AG04449 (cell line): ENCODE measurements around the gene ZNF124.

Experiments used
- CTCF ChIA-PET: fragments of 350-600 bp; formaldehyde crosslinking; extraction: SDS; loops from one replicate; lab custom pipeline; 2021; ENCODE audit warnings: antibody characterized with exemption; lab: Yijun Ruan, JAX
- POLR2A ChIA-PET: fragments of 400-600, 350-600 bp; formaldehyde crosslinking; extraction: SDS; loops from one replicate; lab custom pipeline; 2020; ENCODE audit warnings: antibody characterized with exemption, inconsistent platforms; lab: Yijun Ruan, JAX
- DNase-seq: peaks from one replicate; pipeline ENCODE4 v3.0.0-alpha.2; 2010; ENCODE audit warnings: low read depth, low spot score
- H3K4me3 ChIP-seq: 2 replicates; pipeline ENCODE4 v1.5.1; 2011; ENCODE audit warnings: low read depth, mild to moderate bottlenecking, control low read depth, low read length
- CTCF ChIP-seq: IDR thresholded peaks from one replicate; pipeline ENCODE4 v1.5.1; 2011; ENCODE audit warnings: mild to moderate bottlenecking, moderate library complexity, low read length, control low read depth, inconsistent platforms; ENCODE audit not compliant: insufficient read depth; ENCODE audit errors: missing control alignments

ZNF124 gene

GRCh38 chr1:247210376-247211117 is 38.7 kb upstream of the ZNF124 start:
- ChIA-PET POLR2A (interaction anchor here (0.6 kb wide), 1 partner anchor 100 kb away, joined by 3 read pairs; no protein-coding TSS in a partner anchor), CTCF (interaction anchor here (0.6 to 1.3 kb wide), 2 partner anchors 11 to 303 kb away, joined by 3 read pairs; no protein-coding TSS in a partner anchor)
- DNase-seq, result peak; percentile 29
- TF ChIP-seq CTCF, result no peak
- H3K4me3 ChIP-seq, result peak overlapping the region; percentile 97

- ChIA-PET CTCF (interaction anchor here (0.6 kb wide), 1 partner anchor 302 kb away, joined by 3 read pairs; no protein-coding TSS in a partner anchor), POLR2A (no interaction called here)
- DNase-seq, result no peak
- peak overlapping the region; percentile 97 for H3K4me3 ChIP-seq
- TF ChIP-seq CTCF, result no peak
Measured at GRCh38 chr1:247210062-247210375, 38.2 kb upstream of the ZNF124 start.

- H3K4me3 ChIP-seq, result peak overlapping the region; percentile 97
- TF ChIP-seq CTCF, result no peak
- DNase-seq, result no peak
- CTCF ChIA-PET, result no interaction called here
- POLR2A ChIA-PET, result no interaction called here
Measured at GRCh38 chr1:247209396-247209795, 37.6 kb upstream of the ZNF124 start.

- CTCF ChIA-PET, result no interaction called here
- TF ChIP-seq CTCF, result no peak
- POLR2A ChIA-PET, result no interaction called here
- no peak for DNase-seq
- H3K4me3 ChIP-seq, result no peak overlapping the region
Measured at GRCh38 chr1:247204177-247204647, 32.4 kb upstream of the ZNF124 start.

GRCh38 chr1:247198781-247199180 is 27.0 kb upstream of the ZNF124 start:
- ChIA-PET CTCF (interaction anchor here (1.0 kb wide), 1 partner anchor 12 kb away, joined by 3 read pairs; no protein-coding TSS in a partner anchor), POLR2A (no interaction called here)
- TF ChIP-seq CTCF, result no peak
- H3K4me3 ChIP-seq, result no peak overlapping the region
- DNase-seq, result no peak

- POLR2A ChIA-PET, result no interaction called here
Measured at GRCh38 chr1:247193958-247194357, 22.1 kb upstream of the ZNF124 start.

More at GRCh38 chr1:247193958-247194357, 22.1 kb upstream of the ZNF124 start:
- no peak for TF ChIP-seq CTCF
- CTCF ChIA-PET, result no interaction called here
- DNase-seq, result no peak
- no peak overlapping the region for H3K4me3 ChIP-seq
